ENCODE results near the gene PCBP3.

DNA sequence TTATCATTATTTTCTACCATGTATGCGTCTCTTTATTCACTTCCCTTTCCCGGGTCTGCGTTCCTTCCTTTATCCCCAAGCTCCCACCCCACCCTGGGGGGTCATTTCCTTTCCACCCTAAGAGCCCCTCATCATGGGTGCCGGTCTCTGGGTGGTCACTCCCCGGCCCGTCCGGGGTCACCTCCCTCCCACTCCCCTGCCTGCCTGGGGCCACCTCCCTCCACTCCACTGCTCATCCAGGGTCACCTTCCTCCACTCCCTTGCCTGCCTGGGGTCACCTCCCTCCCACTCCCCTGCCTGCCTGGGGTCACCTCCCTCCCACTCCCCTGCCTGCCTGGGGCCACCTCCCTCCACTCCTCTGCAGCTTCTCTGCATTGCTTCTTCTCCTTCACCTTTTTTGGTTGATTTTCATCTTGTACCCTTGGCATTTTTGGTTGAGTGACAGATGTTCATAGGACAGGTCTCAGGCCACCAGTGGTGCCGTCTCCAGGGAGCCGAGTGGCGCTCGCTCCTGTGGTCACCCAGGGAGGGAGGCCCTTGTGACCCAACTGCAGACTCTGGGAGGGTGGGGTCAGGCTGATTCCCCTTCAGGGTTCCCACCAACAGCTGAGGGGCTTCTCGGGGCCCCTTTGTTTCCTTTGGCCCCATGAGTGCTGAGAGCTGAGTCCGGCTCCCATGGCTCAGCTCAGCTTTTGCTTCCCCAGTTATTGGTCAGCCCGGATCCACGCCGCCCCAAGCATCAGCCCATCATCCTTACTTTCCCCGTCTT is 48.6 kb upstream of the PCBP3 start:
- TF ChIP-seq, protein P1, sequence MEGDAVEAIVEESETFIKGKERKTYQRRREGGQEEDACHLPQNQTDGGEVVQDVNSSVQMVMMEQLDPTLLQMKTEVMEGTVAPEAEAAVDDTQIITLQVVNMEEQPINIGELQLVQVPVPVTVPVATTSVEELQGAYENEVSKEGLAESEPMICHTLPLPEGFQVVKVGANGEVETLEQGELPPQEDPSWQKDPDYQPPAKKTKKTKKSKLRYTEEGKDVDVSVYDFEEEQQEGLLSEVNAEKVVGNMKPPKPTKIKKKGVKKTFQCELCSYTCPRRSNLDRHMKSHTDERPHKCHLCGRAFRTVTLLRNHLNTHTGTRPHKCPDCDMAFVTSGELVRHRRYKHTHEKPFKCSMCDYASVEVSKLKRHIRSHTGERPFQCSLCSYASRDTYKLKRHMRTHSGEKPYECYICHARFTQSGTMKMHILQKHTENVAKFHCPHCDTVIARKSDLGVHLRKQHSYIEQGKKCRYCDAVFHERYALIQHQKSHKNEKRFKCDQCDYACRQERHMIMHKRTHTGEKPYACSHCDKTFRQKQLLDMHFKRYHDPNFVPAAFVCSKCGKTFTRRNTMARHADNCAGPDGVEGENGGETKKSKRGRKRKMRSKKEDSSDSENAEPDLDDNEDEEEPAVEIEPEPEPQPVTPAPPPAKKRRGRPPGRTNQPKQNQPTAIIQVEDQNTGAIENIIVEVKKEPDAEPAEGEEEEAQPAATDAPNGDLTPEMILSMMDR (IDR thresholded peaks at IDR 0.05), result no peak
- TF ChIP-seq TCF7L2 (IDR thresholded peaks at IDR 0.05; ENCODE audit: low read depth, low read length) (no peak), SIN3A (IDR thresholded peaks at IDR 0.05; ENCODE audit: borderline replicate concordance, insufficient read depth, low read depth, low read length) (no peak)
- TF ChIP-seq, protein P2, sequence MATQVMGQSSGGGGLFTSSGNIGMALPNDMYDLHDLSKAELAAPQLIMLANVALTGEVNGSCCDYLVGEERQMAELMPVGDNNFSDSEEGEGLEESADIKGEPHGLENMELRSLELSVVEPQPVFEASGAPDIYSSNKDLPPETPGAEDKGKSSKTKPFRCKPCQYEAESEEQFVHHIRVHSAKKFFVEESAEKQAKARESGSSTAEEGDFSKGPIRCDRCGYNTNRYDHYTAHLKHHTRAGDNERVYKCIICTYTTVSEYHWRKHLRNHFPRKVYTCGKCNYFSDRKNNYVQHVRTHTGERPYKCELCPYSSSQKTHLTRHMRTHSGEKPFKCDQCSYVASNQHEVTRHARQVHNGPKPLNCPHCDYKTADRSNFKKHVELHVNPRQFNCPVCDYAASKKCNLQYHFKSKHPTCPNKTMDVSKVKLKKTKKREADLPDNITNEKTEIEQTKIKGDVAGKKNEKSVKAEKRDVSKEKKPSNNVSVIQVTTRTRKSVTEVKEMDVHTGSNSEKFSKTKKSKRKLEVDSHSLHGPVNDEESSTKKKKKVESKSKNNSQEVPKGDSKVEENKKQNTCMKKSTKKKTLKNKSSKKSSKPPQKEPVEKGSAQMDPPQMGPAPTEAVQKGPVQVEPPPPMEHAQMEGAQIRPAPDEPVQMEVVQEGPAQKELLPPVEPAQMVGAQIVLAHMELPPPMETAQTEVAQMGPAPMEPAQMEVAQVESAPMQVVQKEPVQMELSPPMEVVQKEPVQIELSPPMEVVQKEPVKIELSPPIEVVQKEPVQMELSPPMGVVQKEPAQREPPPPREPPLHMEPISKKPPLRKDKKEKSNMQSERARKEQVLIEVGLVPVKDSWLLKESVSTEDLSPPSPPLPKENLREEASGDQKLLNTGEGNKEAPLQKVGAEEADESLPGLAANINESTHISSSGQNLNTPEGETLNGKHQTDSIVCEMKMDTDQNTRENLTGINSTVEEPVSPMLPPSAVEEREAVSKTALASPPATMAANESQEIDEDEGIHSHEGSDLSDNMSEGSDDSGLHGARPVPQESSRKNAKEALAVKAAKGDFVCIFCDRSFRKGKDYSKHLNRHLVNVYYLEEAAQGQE (IDR thresholded peaks at IDR 0.05; ENCODE audit: insufficient read depth in 1 of 2, low read depth in 2 of 2, low read length in 1 of 2), result no peak

Data from Panc1 (cell line).